Uterus (tissue), 2 donors: ENCODE results near the gene MZT2B.
"Not testable (repeated sequence)": the region's sequence is repeated elsewhere in the genome, so short reads cannot be mapped to it uniquely, and the experiment has no call there.

Experiments used
- POLR2A ChIP-seq, 2 donors: fragments of 450-650 bp; IDR thresholded peaks; one replicate each; pipeline ENCODE4 v1.6.1; 2016; ENCODE audit warnings: antibody characterized with exemption in 2 of 2, mild to moderate bottlenecking in 1 of 2, moderate library complexity in 1 of 2
- TF ChIP-seq, protein P1 (sequence below), 4 experiments: fragments of 200-600 bp in 2 of 4; fragments of 450-650 bp in 2 of 4; sonication (generic) in 2 of 4; IDR thresholded peaks; one replicate each; pipeline ENCODE4 v1.5.1; 2016 to 2019; ENCODE audit warnings: antibody characterized with exemption in 4 of 4, mild to moderate bottlenecking in 2 of 4, moderate library complexity in 1 of 4

DNA sequence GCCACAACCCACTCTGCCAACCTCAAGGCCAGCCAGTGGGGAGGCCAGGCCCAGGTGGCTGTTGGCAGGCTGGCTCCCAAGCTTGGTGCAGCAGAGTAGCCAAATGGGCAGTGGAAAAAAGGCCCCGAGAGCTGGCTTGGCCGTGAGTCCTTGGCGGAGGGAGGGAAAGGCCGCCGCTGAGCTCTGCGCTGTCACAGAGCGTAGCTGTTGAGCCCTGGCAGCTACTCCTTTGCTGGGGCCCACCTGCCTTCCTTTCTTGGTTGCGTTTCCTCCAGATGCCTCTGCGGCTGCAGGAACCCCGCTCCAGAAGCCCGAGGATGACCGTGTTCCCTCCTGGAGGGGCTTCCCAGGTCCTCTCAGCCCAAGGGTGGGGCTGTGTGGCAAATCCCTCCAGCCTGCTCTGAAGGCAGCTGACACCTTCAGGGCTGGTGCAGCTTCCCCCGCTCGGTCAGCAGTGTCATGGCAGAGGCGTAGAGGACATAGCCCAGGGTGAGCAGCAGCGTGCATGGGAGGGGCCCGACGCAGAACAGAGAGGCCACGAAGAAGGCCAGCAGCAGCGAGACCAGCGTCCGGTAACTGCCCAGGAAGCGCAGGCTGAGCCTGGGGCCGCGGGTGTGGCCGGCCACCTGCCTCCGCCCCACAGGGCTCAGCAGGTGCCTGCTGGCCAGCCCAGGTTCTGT lies 29.8 kb upstream of the MZT2B start:
- TF ChIP-seq, protein P1, sequence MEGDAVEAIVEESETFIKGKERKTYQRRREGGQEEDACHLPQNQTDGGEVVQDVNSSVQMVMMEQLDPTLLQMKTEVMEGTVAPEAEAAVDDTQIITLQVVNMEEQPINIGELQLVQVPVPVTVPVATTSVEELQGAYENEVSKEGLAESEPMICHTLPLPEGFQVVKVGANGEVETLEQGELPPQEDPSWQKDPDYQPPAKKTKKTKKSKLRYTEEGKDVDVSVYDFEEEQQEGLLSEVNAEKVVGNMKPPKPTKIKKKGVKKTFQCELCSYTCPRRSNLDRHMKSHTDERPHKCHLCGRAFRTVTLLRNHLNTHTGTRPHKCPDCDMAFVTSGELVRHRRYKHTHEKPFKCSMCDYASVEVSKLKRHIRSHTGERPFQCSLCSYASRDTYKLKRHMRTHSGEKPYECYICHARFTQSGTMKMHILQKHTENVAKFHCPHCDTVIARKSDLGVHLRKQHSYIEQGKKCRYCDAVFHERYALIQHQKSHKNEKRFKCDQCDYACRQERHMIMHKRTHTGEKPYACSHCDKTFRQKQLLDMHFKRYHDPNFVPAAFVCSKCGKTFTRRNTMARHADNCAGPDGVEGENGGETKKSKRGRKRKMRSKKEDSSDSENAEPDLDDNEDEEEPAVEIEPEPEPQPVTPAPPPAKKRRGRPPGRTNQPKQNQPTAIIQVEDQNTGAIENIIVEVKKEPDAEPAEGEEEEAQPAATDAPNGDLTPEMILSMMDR (IDR thresholded peaks at IDR 0.05) = not testable (repeated sequence)
- not testable (repeated sequence) for TF ChIP-seq POLR2A (IDR thresholded peaks at IDR 0.05)
